Measurements from ENCODE around the gene SRD5A1. TPM values are rescaled to one million over a fixed set of nuclear protein-coding genes. Genes with fewer than 3 reads are reported as not detected.

SRD5A1 gene
- total RNA-seq, 2 experiments from 2014 or later: 10.1 to 10.4 TPM

- no peak overlapping the region for H3K27ac Mint-ChIP-seq
- H3K4me3 Mint-ChIP-seq: no peak overlapping the region
- DNase-seq: no peak
- no peaks in the 10 kb centered on the region for H3K27me3 Mint-ChIP-seq
- peaks cover 14% of the 10 kb centered on the region for H3K4me1 Mint-ChIP-seq
- ChIA-PET POLR2A (no interaction called here), CTCF (interaction anchor here (0.6 to 1.6 kb wide), 3 partner anchors 11 to 300 kb away, joined by 3 read pairs; no protein-coding TSS in a partner anchor)
- peaks cover 63% of the 10 kb centered on the region for H3K36me3 Mint-ChIP-seq (ENCODE audit: low read depth)
- no peaks in the 10 kb centered on the region for H3K9me3 Mint-ChIP-seq
These were observed 21.6 kb upstream of the SRD5A1 start for GRCh38 chr5:6611334-6612256.

GRCh38 chr5:6615034-6615815 is 18.0 kb upstream of the SRD5A1 start:
- DNase-seq: no peak
- Mint-ChIP-seq H3K9me3 (no peaks in the 10 kb centered on the region), H3K27ac (no peak overlapping the region), H3K4me3 (no peak overlapping the region), H3K36me3 (ENCODE audit: low read depth) (peaks cover 56% of the 10 kb centered on the region), H3K27me3 (no peaks in the 10 kb centered on the region), H3K4me1 (peaks cover 2% of the 10 kb centered on the region)
- CTCF ChIA-PET: interaction anchor here (1.1 kb wide), 1 partner anchor 8 kb away, joined by 3 read pairs; no protein-coding TSS in a partner anchor
- POLR2A ChIA-PET: no interaction called here

GRCh38 chr5:6616632-6617031 is 16.6 kb upstream of the SRD5A1 start:
- ChIA-PET POLR2A (no interaction called here), CTCF (no interaction called here)
- H3K27me3 Mint-ChIP-seq: no peaks in the 10 kb centered on the region
- no peaks in the 10 kb centered on the region for H3K9me3 Mint-ChIP-seq
- DNase-seq: no peak
- no peak overlapping the region for H3K4me3 Mint-ChIP-seq
- H3K27ac Mint-ChIP-seq: no peak overlapping the region
- H3K36me3 Mint-ChIP-seq (ENCODE audit: low read depth): peaks cover 58% of the 10 kb centered on the region
- H3K4me1 Mint-ChIP-seq: peaks cover 5% of the 10 kb centered on the region

- CTCF ChIA-PET: interaction anchor here (0.7 to 3.2 kb wide), 4 partner anchors 8 to 13 kb away, joined by 3 to 10 read pairs (median 3); partner anchors contain the start of genes NSUN2 and SRD5A1
- no peak overlapping the region for H3K4me3 Mint-ChIP-seq
- H3K36me3 Mint-ChIP-seq (ENCODE audit: low read depth): peaks cover 72% of the 10 kb centered on the region
- POLR2A ChIA-PET: interaction anchor here (0.6 kb wide), 1 partner anchor 236 kb away, joined by 5 read pairs; no protein-coding TSS in a partner anchor
- H3K4me1 Mint-ChIP-seq: peaks cover 17% of the 10 kb centered on the region
- H3K27ac Mint-ChIP-seq: no peak overlapping the region
- no peak for DNase-seq
- peaks cover 14% of the 10 kb centered on the region for H3K9me3 Mint-ChIP-seq
- H3K27me3 Mint-ChIP-seq: no peaks in the 10 kb centered on the region
These were observed 10.0 kb upstream of the SRD5A1 start for GRCh38 chr5:6623228-6623627.

GRCh38 chr5:6623941-6624340 is 9.3 kb upstream of the SRD5A1 start:
- Mint-ChIP-seq H3K9me3 (peaks cover 14% of the 10 kb centered on the region), H3K27me3 (no peaks in the 10 kb centered on the region), H3K4me1 (peaks cover 20% of the 10 kb centered on the region), H3K36me3 (ENCODE audit: low read depth) (peaks cover 76% of the 10 kb centered on the region), H3K4me3 (no peak overlapping the region), H3K27ac (no peak overlapping the region)
- CTCF ChIA-PET: interaction anchor here (3.2 kb wide), 1 partner anchor 9 kb away, joined by 10 read pairs; the partner anchor contains the start of genes NSUN2 and SRD5A1
- POLR2A ChIA-PET: no interaction called here
- DNase-seq: no peak

GRCh38 chr5:6626508-6626907 is 6.7 kb upstream of the SRD5A1 start:
- Mint-ChIP-seq H3K27me3 (no peaks in the 10 kb centered on the region), H3K36me3 (ENCODE audit: low read depth) (peaks cover 89% of the 10 kb centered on the region), H3K27ac (no peak overlapping the region), H3K4me1 (peaks cover 37% of the 10 kb centered on the region), H3K4me3 (no peak overlapping the region), H3K9me3 (peaks cover 14% of the 10 kb centered on the region)
- no peak for DNase-seq
- ChIA-PET POLR2A (no interaction called here), CTCF (interaction anchor here (0.5 to 1.6 kb wide), 2 partner anchors 104 to 984 kb away, joined by 3 read pairs; no protein-coding TSS in a partner anchor)

- peaks cover 45% of the 10 kb centered on the region for H3K36me3 Mint-ChIP-seq (ENCODE audit: low read depth)
- DNase-seq: no peak
- H3K27me3 Mint-ChIP-seq: no peaks in the 10 kb centered on the region
- peak overlapping the region; percentile 99 for H3K27ac Mint-ChIP-seq
- H3K4me3 Mint-ChIP-seq: peak overlapping the region; percentile 91
- CTCF ChIA-PET: interaction anchor here (0.6 to 1.1 kb wide), 2 partner anchors 13 to 755 kb away, joined by 3 read pairs; no protein-coding TSS in a partner anchor
- no peaks in the 10 kb centered on the region for H3K9me3 Mint-ChIP-seq
- H3K4me1 Mint-ChIP-seq: peaks cover 52% of the 10 kb centered on the region
- POLR2A ChIA-PET: no interaction called here
These were observed 1.8 kb upstream of the SRD5A1 start for GRCh38 chr5:6631441-6631840.

GRCh38 chr5:6632324-6632887 is 834 bp upstream of the SRD5A1 start:
- Mint-ChIP-seq H3K4me3 (peak overlapping the region; percentile 91), H3K27me3 (no peaks in the 10 kb centered on the region), H3K27ac (peak overlapping the region; percentile 99), H3K36me3 (ENCODE audit: low read depth) (peaks cover 36% of the 10 kb centered on the region), H3K9me3 (no peaks in the 10 kb centered on the region), H3K4me1 (peaks cover 52% of the 10 kb centered on the region)
- ChIA-PET POLR2A (interaction anchor here (1.1 kb wide), 1 partner anchor 81 kb away, joined by 3 read pairs; the partner anchor contains the start of gene TENT4A), CTCF (interaction anchor here (0.6 to 1.7 kb wide), 3 partner anchors 9 to 105 kb away, joined by 3 to 10 read pairs (median 4); no protein-coding TSS in a partner anchor)
- DNase-seq: peak; percentile 30

- H3K27ac Mint-ChIP-seq: peak overlapping the region; percentile 99
These were observed 417 bp downstream of the SRD5A1 start for GRCh38 chr5:6633469-6634245.

GRCh38 chr5:6634306-6634705 is 1.1 kb downstream of the SRD5A1 start:
- CTCF ChIA-PET: interaction anchor here (1.0 kb wide), 1 partner anchor 111 kb away, joined by 3 read pairs; no protein-coding TSS in a partner anchor
- H3K36me3 Mint-ChIP-seq (ENCODE audit: low read depth): peaks cover 22% of the 10 kb centered on the region
- POLR2A ChIA-PET: no interaction called here
- H3K4me1 Mint-ChIP-seq: peaks cover 50% of the 10 kb centered on the region
- H3K9me3 Mint-ChIP-seq: no peaks in the 10 kb centered on the region
- H3K4me3 Mint-ChIP-seq: peak overlapping the region; percentile 91
- H3K27ac Mint-ChIP-seq: peak overlapping the region; percentile 87
- no peak for DNase-seq
- H3K27me3 Mint-ChIP-seq: no peaks in the 10 kb centered on the region

More at GRCh38 chr5:6633469-6634245, 417 bp downstream of the SRD5A1 start:
- Mint-ChIP-seq H3K27me3 (no peaks in the 10 kb centered on the region), H3K36me3 (ENCODE audit: low read depth) (peaks cover 28% of the 10 kb centered on the region), H3K4me1 (peaks cover 50% of the 10 kb centered on the region), H3K4me3 (peak overlapping the region; percentile 91), H3K9me3 (no peaks in the 10 kb centered on the region)
- DNase-seq: no peak
- POLR2A ChIA-PET: interaction anchor here (1.1 kb wide), 1 partner anchor 79 kb away, joined by 3 read pairs; the partner anchor contains the start of gene TENT4A
- CTCF ChIA-PET: interaction anchor here (1.0 to 1.7 kb wide), 3 partner anchors 10 to 112 kb away, joined by 3 to 10 read pairs (median 4); no protein-coding TSS in a partner anchor

- Mint-ChIP-seq H3K36me3 (ENCODE audit: low read depth) (peaks cover 16% of the 10 kb centered on the region), H3K27ac (no peak overlapping the region), H3K4me1 (peaks cover 44% of the 10 kb centered on the region), H3K27me3 (no peaks in the 10 kb centered on the region), H3K9me3 (no peaks in the 10 kb centered on the region), H3K4me3 (peak overlapping the region; percentile 74)
- DNase-seq: no peak
- ChIA-PET CTCF (interaction anchor here (1.0 kb wide), 1 partner anchor 110 kb away, joined by 3 read pairs; no protein-coding TSS in a partner anchor), POLR2A (no interaction called here)
These were observed 1.7 kb downstream of the SRD5A1 start for GRCh38 chr5:6634788-6635430.
